Measurements from ENCODE around the gene DNAJC27. TPM values are rescaled to one million over a fixed set of nuclear protein-coding genes. Genes with fewer than 3 reads are reported as not detected.

The DNAJC27 gene
- total and polyA plus RNA-seq, 2 of the 13 experiments (the other 11 are each of a cell fraction or from before 2014, with no cell fraction given), result 3.1 to 3.7 TPM

- 0 out of 2 replicates have a peak, but pooled peaks have one; percentile 23 for TF ChIP-seq ZNF879 (CRISPR knock-in tag; IDR thresholded peaks at IDR 0.05)
- TF ChIP-seq NCOA1 (CRISPR knock-in tag; IDR thresholded peaks at IDR 0.05), result 0 out of 2 replicates have a peak, but pooled peaks have one; percentile 10
- TF ChIP-seq THYN1 (CRISPR knock-in tag; IDR thresholded peaks at IDR 0.05; ENCODE audit: borderline replicate concordance, low read depth), result no peak
- TF ChIP-seq SOX6 (IDR thresholded peaks at IDR 0.05), result no peak
- peak; percentile 76 for TF ChIP-seq SOX6 (CRISPR knock-in tag; IDR thresholded peaks at IDR 0.05)
- peak; percentile 90 for TF ChIP-seq SAFB2 (CRISPR knock-in tag; IDR thresholded peaks at IDR 0.05; ENCODE audit: borderline replicate concordance, low read depth)
- TF ChIP-seq TP53 (CRISPR knock-in tag; conservative IDR thresholded peaks at IDR 0.05), result no peak
- no peak for TF ChIP-seq ZBTB33 (CRISPR knock-in tag; IDR thresholded peaks at IDR 0.05)
- no peak for TF ChIP-seq HDAC6 (IDR thresholded peaks at IDR 0.05; ENCODE audit: low read depth, low read length)
- TF ChIP-seq TEAD3 (CRISPR knock-in tag; optimal IDR thresholded peaks at IDR 0.05; ENCODE audit: borderline replicate concordance), result peak; percentile 78
- TF ChIP-seq, protein P1, sequence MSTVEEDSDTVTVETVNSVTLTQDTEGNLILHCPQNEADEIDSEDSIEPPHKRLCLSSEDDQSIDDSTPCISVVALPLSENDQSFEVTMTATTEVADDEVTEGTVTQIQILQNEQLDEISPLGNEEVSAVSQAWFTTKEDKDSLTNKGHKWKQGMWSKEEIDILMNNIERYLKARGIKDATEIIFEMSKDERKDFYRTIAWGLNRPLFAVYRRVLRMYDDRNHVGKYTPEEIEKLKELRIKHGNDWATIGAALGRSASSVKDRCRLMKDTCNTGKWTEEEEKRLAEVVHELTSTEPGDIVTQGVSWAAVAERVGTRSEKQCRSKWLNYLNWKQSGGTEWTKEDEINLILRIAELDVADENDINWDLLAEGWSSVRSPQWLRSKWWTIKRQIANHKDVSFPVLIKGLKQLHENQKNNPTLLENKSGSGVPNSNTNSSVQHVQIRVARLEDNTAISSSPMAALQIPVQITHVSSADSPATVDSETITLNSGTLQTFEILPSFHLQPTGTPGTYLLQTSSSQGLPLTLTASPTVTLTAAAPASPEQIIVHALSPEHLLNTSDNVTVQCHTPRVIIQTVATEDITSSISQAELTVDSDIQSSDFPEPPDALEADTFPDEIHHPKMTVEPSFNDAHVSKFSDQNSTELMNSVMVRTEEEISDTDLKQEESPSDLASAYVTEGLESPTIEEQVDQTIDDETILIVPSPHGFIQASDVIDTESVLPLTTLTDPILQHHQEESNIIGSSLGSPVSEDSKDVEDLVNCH (CRISPR knock-in tag; IDR thresholded peaks at IDR 0.05), result no peak
- 0 out of 2 replicates have a peak, but pooled peaks have one; percentile 56 for TF ChIP-seq RNF2 (conservative IDR thresholded peaks at IDR 0.05; ENCODE audit: low read depth)
- TF ChIP-seq DMAP1 (CRISPR knock-in tag; IDR thresholded peaks at IDR 0.05), result peak; percentile 92
- no peak for TF ChIP-seq ZNF577 (CRISPR knock-in tag; IDR thresholded peaks at IDR 0.05; ENCODE audit: borderline replicate concordance, low read depth)
- 0 out of 2 replicates have a peak, but pooled peaks have one; percentile 40 for TF ChIP-seq ZNF746 (CRISPR knock-in tag; IDR thresholded peaks at IDR 0.05)
- no peak for TF ChIP-seq HNRNPL (IDR thresholded peaks at IDR 0.05; ENCODE audit: low read depth, low read length)
- peak; percentile 11 for TF ChIP-seq ZNF136 (CRISPR knock-in tag; IDR thresholded peaks at IDR 0.05; ENCODE audit: low read depth)
- peak; percentile 82 for TF ChIP-seq BORCS8-MEF2B (CRISPR knock-in tag; IDR thresholded peaks at IDR 0.05)
- TF ChIP-seq JDP2 (CRISPR knock-in tag; IDR thresholded peaks at IDR 0.05; ENCODE audit: borderline replicate concordance), result no peak
- TF ChIP-seq ZNF597 (CRISPR knock-in tag; IDR thresholded peaks at IDR 0.05), result no peak
- peak; percentile 71 for TF ChIP-seq ZNF740 (CRISPR knock-in tag; IDR thresholded peaks at IDR 0.05)
- peak; percentile 95 for TF ChIP-seq NFYB (CRISPR knock-in tag; IDR thresholded peaks at IDR 0.05)
- peak; percentile 92 for TF ChIP-seq ASH2L (IDR thresholded peaks at IDR 0.05; ENCODE audit: insufficient read length, low read depth, low read length)
- no peak; the same call in 1 of the 2 replicates for TF ChIP-seq MTF2 (CRISPR knock-in tag; IDR thresholded peaks at IDR 0.05; ENCODE audit: borderline replicate concordance)
These were observed at the start of gene DNAJC27 (continued) for GRCh38 chr2:24971536-24972314.
